Stimulated activated CD4-positive, alpha-beta T cell treated with anti-CD3 and anti-CD28 coated beads, Interleukin-4, amount 100 ng/mL, for 48 hours (primary cell): ENCODE results near the gene PDGFC.
A peak's percentile ranks its signal among the peaks of the same experiment; 100 is the strongest.

Experiments
- DNase-seq, 2 donors: peaks; one replicate each; pipeline ENCODE4 v3.0.0-alpha.2; 2020; ENCODE audit warnings: low read depth in 2 of 2

PDGFC gene

GRCh38 chr4:156971676-156972378 lies at the start of gene PDGFC:
Gene PDGFC, minus strand, starts transcription at chr4:156971799. Its CDS starts 896 bp downstream, at chr4:156970903.
- peak in 1 of 2 donors; percentile 2 for DNase-seq

GRCh38 chr4:157020882-157021281 lies 49.3 kb upstream of the PDGFC start:
- no peak for DNase-seq

- no peak for DNase-seq
Observed at GRCh38 chr4:157018920-157019490, 47.4 kb upstream of the PDGFC start.

GRCh38 chr4:157014621-157015591 lies 43.3 kb upstream of the PDGFC start:
- no peak for DNase-seq

GRCh38 chr4:157013656-157014055 lies 42.1 kb upstream of the PDGFC start:
- no peak for DNase-seq

- no peak for DNase-seq
Observed at GRCh38 chr4:157012781-157013180, 41.2 kb upstream of the PDGFC start.

- no peak for DNase-seq
Observed at GRCh38 chr4:157012296-157012695, 40.7 kb upstream of the PDGFC start.

- DNase-seq, result no peak
Observed at GRCh38 chr4:157010630-157011029, 39.0 kb upstream of the PDGFC start.

GRCh38 chr4:157005831-157006230 lies 34.2 kb upstream of the PDGFC start:
- no peak for DNase-seq

GRCh38 chr4:157005193-157005592 lies 33.6 kb upstream of the PDGFC start:
- no peak for DNase-seq

GRCh38 chr4:157004279-157005161 lies 32.9 kb upstream of the PDGFC start:
- no peak for DNase-seq

GRCh38 chr4:156999175-156999517 lies 27.5 kb upstream of the PDGFC start:
- DNase-seq, result no peak

- no peak for DNase-seq
Observed at GRCh38 chr4:156998500-156999174, 27.0 kb upstream of the PDGFC start.

- no peak for DNase-seq
Observed at GRCh38 chr4:156992943-156993342, 21.3 kb upstream of the PDGFC start.

- no peak for DNase-seq
Observed at GRCh38 chr4:156991161-156991560, 19.6 kb upstream of the PDGFC start.

GRCh38 chr4:156983366-156983765 lies 11.8 kb upstream of the PDGFC start:
- DNase-seq, result no peak

- no peak for DNase-seq
Observed at GRCh38 chr4:156981262-156981769, 9.7 kb upstream of the PDGFC start.

- DNase-seq, result no peak
Observed at GRCh38 chr4:156977435-156978160, 6.0 kb upstream of the PDGFC start.

GRCh38 chr4:156976147-156976546 lies 4.5 kb upstream of the PDGFC start:
- DNase-seq, result no peak

GRCh38 chr4:156975686-156976085 lies 4.1 kb upstream of the PDGFC start:
- no peak for DNase-seq
